Stimulated activated CD8-positive, alpha-beta memory T cell treated with anti-CD3 and anti-CD28 coated beads, Interleukin-15, amount 100 ng/mL, for 4 hours (primary cell): ENCODE results near the gene CENPO.

Experiments used
- DNase-seq, 2 donors: peaks; one replicate each; pipeline ENCODE4 v3.0.0-alpha.2; 2020; ENCODE audit warnings: low read depth in 2 of 2

CENPO gene

GRCh38 chr2:24860631-24861030 is 67.4 kb downstream of the CENPO start:
- no peak for DNase-seq

- no peak for DNase-seq
Measured at GRCh38 chr2:24861500-24861899, 68.3 kb downstream of the CENPO start.

GRCh38 chr2:24863641-24864040 is 70.4 kb downstream of the CENPO start:
- DNase-seq: no peak

- no peak for DNase-seq
Measured at GRCh38 chr2:24866946-24867345, 73.7 kb downstream of the CENPO start.

GRCh38 chr2:24870440-24870839 is 77.2 kb downstream of the CENPO start:
- DNase-seq: no peak

- DNase-seq: no peak
Measured at GRCh38 chr2:24870891-24871705, 77.9 kb downstream of the CENPO start.

GRCh38 chr2:24871852-24872333 is 78.7 kb downstream of the CENPO start:
- no peak for DNase-seq
